Activated naive CD8-positive, alpha-beta T cell treated with anti-CD3 and anti-CD28 coated beads, Interleukin-2, amount 10 ng/mL, durations not matched to agents 7 days and 5 days (primary cell): Measurements from ENCODE around the gene LAGE3. TPM values are rescaled to one million over a fixed set of nuclear protein-coding genes. Genes with fewer than 3 reads are reported as not detected.

Experiments used
- ATAC-seq: fragments of 150-1000 bp; cut with Tn5 transposase; one replicate; pipeline ENCODE4 v1.10.0; 2021; ENCODE audit warnings: low read depth, moderate library complexity
- POLR2A ChIA-PET: fragments of 350-600 bp; sonication (Branson Sonifier 250); formaldehyde crosslinking; loops from one replicate; lab custom pipeline; 2021; ENCODE audit warnings: antibody characterized with exemption; lab: Charles Lee
- DNase-seq: peaks from one replicate; pipeline ENCODE4 v3.0.0; 2021
- H3K27ac Mint-ChIP-seq: one replicate; pipeline ENCODE4 v1.8.0; 2022; ENCODE audit warnings: mild to moderate bottlenecking, mixed read lengths
- H3K27me3 Mint-ChIP-seq: one replicate; pipeline ENCODE4 v1.8.0; 2022; ENCODE audit warnings: mild to moderate bottlenecking, moderate library complexity, mixed read lengths
- H3K36me3 Mint-ChIP-seq: one replicate; pipeline ENCODE4 v1.8.0; 2021; ENCODE audit warnings: mild to moderate bottlenecking, mixed read lengths
- H3K4me1 Mint-ChIP-seq: one replicate; pipeline ENCODE4 v1.8.0; 2021; ENCODE audit warnings: mixed read lengths
- H3K4me3 Mint-ChIP-seq: one replicate; pipeline ENCODE4 v1.8.0; 2022; ENCODE audit warnings: mild to moderate bottlenecking, moderate library complexity, mixed read lengths
- H3K9me3 Mint-ChIP-seq: one replicate; pipeline ENCODE4 v1.8.0; 2021; ENCODE audit warnings: mixed read lengths
- total RNA-seq, 2 experiments: library from RNA; stranded (reverse); gene quantifications; one replicate each; pipeline ENCODE4 v1.2.3, GENCODE V29; 2021

LAGE3 gene
- total RNA-seq, 2 experiments from 2014 or later = 32.2 to 34.8 TPM

- H3K9me3 Mint-ChIP-seq = no peaks in the 10 kb centered on the region
- ATAC-seq (no peak), DNase-seq (no peak)
- H3K4me1 Mint-ChIP-seq = peaks cover 11% of the 10 kb centered on the region
- H3K36me3 Mint-ChIP-seq = no peaks in the 10 kb centered on the region
- no peak overlapping the region for H3K27ac Mint-ChIP-seq
- POLR2A ChIA-PET = interaction anchor here (0.7 to 1.3 kb wide), 3 partner anchors 38 to 43 kb away, joined by 3 to 5 read pairs (median 4); partner anchors contain the start of gene RPL10
- no peak overlapping the region for H3K4me3 Mint-ChIP-seq
- no peaks in the 10 kb centered on the region for H3K27me3 Mint-ChIP-seq
Measured at GRCh38 chrX:154440623-154441357, 38.3 kb downstream of the LAGE3 start.

- Mint-ChIP-seq H3K36me3 (no peaks in the 10 kb centered on the region), H3K9me3 (no peaks in the 10 kb centered on the region), H3K27ac (peak overlapping the region; percentile 45), H3K27me3 (no peaks in the 10 kb centered on the region), H3K4me1 (peaks cover 11% of the 10 kb centered on the region), H3K4me3 (no peak overlapping the region)
- DNase-seq = no peak
- POLR2A ChIA-PET = interaction anchor here (0.7 kb wide), 1 partner anchor 41 kb away, joined by 5 read pairs; the partner anchor contains the start of gene RPL10
- no peak for ATAC-seq
Measured at GRCh38 chrX:154439841-154440240, 39.2 kb downstream of the LAGE3 start.

GRCh38 chrX:154437971-154438893 lies 40.8 kb downstream of the LAGE3 start:
- Mint-ChIP-seq H3K36me3 (no peaks in the 10 kb centered on the region), H3K27me3 (no peaks in the 10 kb centered on the region), H3K9me3 (no peaks in the 10 kb centered on the region), H3K4me3 (peak overlapping the region; percentile 89), H3K4me1 (peaks cover 12% of the 10 kb centered on the region), H3K27ac (peak overlapping the region; percentile 79)
- POLR2A ChIA-PET = interaction anchor here (0.8 to 0.9 kb wide), 2 partner anchors 39 to 52 kb away, joined by 3 read pairs; partner anchors contain the start of gene SLC10A3
- no peak for ATAC-seq
- no peak for DNase-seq

GRCh38 chrX:154436983-154437752 lies 41.9 kb downstream of the LAGE3 start, which contains the start of gene GDI1:
Gene GDI1 (plus strand): TSS chrX:154437154. CDS start chrX:154437255, 101 bp downstream.
- Mint-ChIP-seq H3K4me1 (peaks cover 15% of the 10 kb centered on the region), H3K27me3 (no peaks in the 10 kb centered on the region), H3K4me3 (peak within 1 kb of the TSS; percentile 89), H3K36me3 (no peaks in the 10 kb centered on the region), H3K9me3 (no peaks in the 10 kb centered on the region), H3K27ac (peak within 1 kb of the TSS; percentile 89)
- peak; percentile 79 for DNase-seq
- POLR2A ChIA-PET = no interaction called here
- peak; percentile 48 for ATAC-seq

DNA sequence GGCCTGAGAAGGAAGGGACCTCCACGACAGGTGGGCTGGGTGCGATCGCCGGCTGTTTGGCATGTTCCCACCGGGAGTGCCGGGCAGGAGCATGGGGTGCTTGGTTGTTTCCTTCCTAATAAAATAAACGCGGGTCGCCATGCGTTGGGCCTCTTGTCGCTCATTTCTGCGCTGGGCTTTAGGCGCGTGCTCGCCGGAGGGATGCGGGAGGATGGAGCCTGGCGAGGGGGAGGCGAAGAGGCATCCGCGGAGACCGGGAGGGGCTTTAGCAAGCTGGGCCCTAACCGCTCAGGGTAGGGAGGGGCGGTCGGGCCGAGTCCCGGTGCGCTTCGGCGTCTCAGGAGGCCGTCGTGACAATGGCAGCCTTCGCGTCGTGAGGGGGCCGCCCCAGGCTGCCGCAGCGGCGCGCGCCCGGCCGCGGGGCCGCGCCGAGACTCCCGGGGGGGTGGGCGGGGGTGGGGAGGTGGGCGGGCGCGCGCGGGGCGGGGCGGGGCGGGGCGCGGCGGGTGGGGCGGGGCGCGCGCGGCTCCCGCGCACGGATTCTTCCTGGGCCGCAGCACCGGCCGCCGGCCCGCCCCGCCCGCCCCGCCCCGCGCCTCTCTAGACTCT lies 42.6 kb downstream of the LAGE3 start:
- POLR2A ChIA-PET = no interaction called here
- Mint-ChIP-seq H3K27me3 (no peaks in the 10 kb centered on the region), H3K4me1 (peaks cover 14% of the 10 kb centered on the region), H3K9me3 (no peaks in the 10 kb centered on the region), H3K27ac (peak overlapping the region; percentile 89), H3K36me3 (no peaks in the 10 kb centered on the region), H3K4me3 (peak overlapping the region; percentile 77)
- ATAC-seq (peak; percentile 70), DNase-seq (peak; percentile 65)

DNA sequence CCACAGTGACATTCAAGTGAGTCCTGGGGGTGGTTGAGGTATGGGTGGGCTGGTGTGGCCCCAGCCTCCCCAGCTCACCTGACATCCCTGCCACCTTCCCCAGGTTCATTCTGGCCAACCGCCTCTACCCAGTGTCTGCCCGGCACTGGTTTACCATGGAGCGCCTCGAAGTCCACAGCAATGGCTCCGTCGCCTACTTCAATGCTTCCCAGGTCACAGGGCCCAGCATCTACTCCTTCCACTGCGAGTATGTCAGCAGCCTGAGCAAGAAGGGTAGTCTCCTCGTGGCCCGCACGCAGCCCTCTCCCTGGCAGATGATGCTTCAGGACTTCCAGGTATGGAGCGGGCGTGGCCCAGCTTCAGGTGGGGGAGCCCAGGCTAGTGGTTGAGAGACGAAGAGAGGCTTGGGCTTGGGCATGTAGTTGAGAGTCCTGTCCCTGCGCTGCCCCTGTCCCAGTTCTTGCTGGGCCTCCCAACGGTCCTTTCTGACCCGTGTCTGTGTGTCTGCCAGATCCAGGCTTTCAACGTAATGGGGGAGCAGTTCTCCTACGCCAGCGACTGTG lies 43.8 kb downstream of the LAGE3 start:
- Mint-ChIP-seq H3K9me3 (no peaks in the 10 kb centered on the region), H3K27ac (no peak overlapping the region), H3K36me3 (peaks cover 6% of the 10 kb centered on the region), H3K4me3 (no peak overlapping the region), H3K4me1 (peaks cover 21% of the 10 kb centered on the region), H3K27me3 (no peaks in the 10 kb centered on the region)
- DNase-seq (no peak), ATAC-seq (no peak)
- POLR2A ChIA-PET = interaction anchor here (1.7 kb wide), 1 partner anchor 14 kb away, joined by 3 read pairs; no protein-coding TSS in a partner anchor

GRCh38 chrX:154434394-154435168 lies 44.5 kb downstream of the LAGE3 start:
- Mint-ChIP-seq H3K27ac (no peak overlapping the region), H3K4me1 (peaks cover 23% of the 10 kb centered on the region), H3K9me3 (no peaks in the 10 kb centered on the region), H3K27me3 (no peaks in the 10 kb centered on the region), H3K36me3 (peaks cover 6% of the 10 kb centered on the region), H3K4me3 (no peak overlapping the region)
- POLR2A ChIA-PET = interaction anchor here (0.9 to 1.7 kb wide), 2 partner anchors 13 to 56 kb away, joined by 3 read pairs; partner anchors contain the start of gene SLC10A3
- DNase-seq (no peak), ATAC-seq (no peak)

- no peaks in the 10 kb centered on the region for H3K27me3 Mint-ChIP-seq
- POLR2A ChIA-PET = no interaction called here
- no peak overlapping the region for H3K4me3 Mint-ChIP-seq
- peaks cover 26% of the 10 kb centered on the region for H3K4me1 Mint-ChIP-seq
- H3K36me3 Mint-ChIP-seq = peaks cover 6% of the 10 kb centered on the region
- ATAC-seq = no peak
- H3K9me3 Mint-ChIP-seq = no peaks in the 10 kb centered on the region
- H3K27ac Mint-ChIP-seq = no peak overlapping the region
- no peak for DNase-seq
Measured at GRCh38 chrX:154433605-154434004, 45.5 kb downstream of the LAGE3 start.

GRCh38 chrX:154432210-154432609 lies 46.9 kb downstream of the LAGE3 start:
- Mint-ChIP-seq H3K9me3 (no peaks in the 10 kb centered on the region), H3K4me3 (no peak overlapping the region), H3K27me3 (no peaks in the 10 kb centered on the region), H3K27ac (no peak overlapping the region), H3K4me1 (peaks cover 25% of the 10 kb centered on the region), H3K36me3 (peaks cover 6% of the 10 kb centered on the region)
- DNase-seq (no peak), ATAC-seq (no peak)
- POLR2A ChIA-PET = interaction anchor here (1.0 kb wide), 1 partner anchor 11 kb away, joined by 3 read pairs; no protein-coding TSS in a partner anchor

GRCh38 chrX:154431341-154431740 lies 47.7 kb downstream of the LAGE3 start:
- Mint-ChIP-seq H3K4me1 (peaks cover 26% of the 10 kb centered on the region), H3K27ac (no peak overlapping the region), H3K27me3 (no peaks in the 10 kb centered on the region), H3K4me3 (no peak overlapping the region), H3K36me3 (peaks cover 6% of the 10 kb centered on the region), H3K9me3 (no peaks in the 10 kb centered on the region)
- POLR2A ChIA-PET = interaction anchor here (0.8 to 1.0 kb wide), 2 partner anchors 11 to 19 kb away, joined by 3 read pairs; no protein-coding TSS in a partner anchor
- no peak for ATAC-seq
- no peak for DNase-seq

GRCh38 chrX:154430916-154431315 lies 48.2 kb downstream of the LAGE3 start:
- Mint-ChIP-seq H3K36me3 (peaks cover 6% of the 10 kb centered on the region), H3K4me3 (peak overlapping the region; percentile 16), H3K9me3 (no peaks in the 10 kb centered on the region), H3K4me1 (peaks cover 23% of the 10 kb centered on the region), H3K27ac (peak overlapping the region; percentile 70), H3K27me3 (no peaks in the 10 kb centered on the region)
- DNase-seq = no peak
- ATAC-seq = no peak
- POLR2A ChIA-PET = interaction anchor here (0.8 kb wide), 1 partner anchor 19 kb away, joined by 3 read pairs; no protein-coding TSS in a partner anchor
